ENCODE data around the gene RAB32. TPM values are rescaled to one million over a fixed set of nuclear protein-coding genes. Genes with fewer than 3 reads are reported as not detected.
A peak's percentile ranks its signal among the peaks of the same experiment; 100 is the strongest.

The RAB32 gene
- polyA plus RNA-seq, 1 of the 3 experiments (the other 2 are of a cell fraction): 36.9 TPM

GRCh38 chr6:146515212-146515611 lies 28.4 kb upstream of the RAB32 start:
- Histone ChIP-seq H3K9me2 (no peaks in the 10 kb centered on the region), H3K9me3 (no peaks in the 10 kb centered on the region), H3K36me3 (replicated peaks in 1 of 2; ENCODE audit: control insufficient read depth in 1 of 2, insufficient read depth in 2 of 2, low read length in 1 of 2) (no peaks in the 10 kb centered on the region), H3K79me2 (ENCODE audit: insufficient read depth) (no peaks in the 10 kb centered on the region), H4K20me1 (ENCODE audit: insufficient read depth) (no peaks in the 10 kb centered on the region), H3F3A (replicated peaks; ENCODE audit: insufficient read depth) (no peaks in the 10 kb centered on the region), H3K27ac (ENCODE audit: low read depth in 2 of 2, low read length in 1 of 2) (no peak overlapping the region), H3K4me3 (ENCODE audit: low read depth in 2 of 2, low read length in 1 of 2) (no peak overlapping the region), H3K9ac (no peak overlapping the region), H2AFZ (ENCODE audit: low read depth) (no peak overlapping the region), H3K4me1 (ENCODE audit: control insufficient read depth in 1 of 2, insufficient read depth in 2 of 2, low read depth in 1 of 2, low read length in 1 of 2) (no peaks in the 10 kb centered on the region), H3K4me2 (no peak overlapping the region), H3K27me3 (ENCODE audit: insufficient read depth) (no peaks in the 10 kb centered on the region)
- TF ChIP-seq NFIC (IDR thresholded peaks at IDR 0.05; ENCODE audit: borderline replicate concordance): no peak
- no peak for TF ChIP-seq SMC3 (IDR thresholded peaks at IDR 0.05; ENCODE audit: low read depth, low read length)
- no peak for TF ChIP-seq USF1 (IDR thresholded peaks at IDR 0.05; ENCODE audit: borderline replicate concordance, low read depth)
- WGBS (ENCODE audit: low lambda C conversion rate): 0% methylated on average over 1 of the region's 7 CpGs
- ChIA-PET CTCF (no interaction called here), POLR2A (no interaction called here)
- no peak for DNase-seq

GRCh38 chr6:146526192-146526591 lies 17.4 kb upstream of the RAB32 start:
- Histone ChIP-seq H3K4me2 (no peak overlapping the region), H3K27ac (ENCODE audit: low read depth in 2 of 2, low read length in 1 of 2) (no peak overlapping the region), H3F3A (replicated peaks; ENCODE audit: insufficient read depth) (no peaks in the 10 kb centered on the region), H3K4me1 (ENCODE audit: control insufficient read depth in 1 of 2, insufficient read depth in 2 of 2, low read depth in 1 of 2, low read length in 1 of 2) (no peaks in the 10 kb centered on the region), H3K9me2 (no peaks in the 10 kb centered on the region), H3K79me2 (ENCODE audit: insufficient read depth) (no peaks in the 10 kb centered on the region), H4K20me1 (ENCODE audit: insufficient read depth) (no peaks in the 10 kb centered on the region), H3K27me3 (ENCODE audit: insufficient read depth) (no peaks in the 10 kb centered on the region), H3K4me3 (ENCODE audit: low read depth in 2 of 2, low read length in 1 of 2) (no peak overlapping the region), H3K9me3 (no peaks in the 10 kb centered on the region), H3K9ac (no peak overlapping the region), H3K36me3 (replicated peaks in 1 of 2; ENCODE audit: control insufficient read depth in 1 of 2, insufficient read depth in 2 of 2, low read length in 1 of 2) (no peaks in the 10 kb centered on the region), H2AFZ (ENCODE audit: low read depth) (no peak overlapping the region)
- ChIA-PET CTCF (interaction anchor here (0.7 to 1.4 kb wide), 2 partner anchors 11 to 38 kb away, joined by 3 read pairs; no protein-coding TSS in a partner anchor), POLR2A (no interaction called here)
- TF ChIP-seq RAD21 (IDR thresholded peaks at IDR 0.05; ENCODE audit: low read length) (peak; percentile 59), USF2 (IDR thresholded peaks at IDR 0.05; ENCODE audit: borderline replicate concordance, low read depth, low read length) (no peak), RXRA (IDR thresholded peaks at IDR 0.05; ENCODE audit: borderline replicate concordance, low read depth) (no peak), PBX3 (IDR thresholded peaks at IDR 0.05) (no peak), NFIC (IDR thresholded peaks at IDR 0.05; ENCODE audit: borderline replicate concordance) (no peak), RFX5 (IDR thresholded peaks at IDR 0.05; ENCODE audit: low read length) (no peak), SIN3A (IDR thresholded peaks at IDR 0.05; ENCODE audit: borderline replicate concordance, low read depth, low read length) (no peak), REST (IDR thresholded peaks at IDR 0.05; ENCODE audit: low read depth, low read length) (no peak), CTCF (IDR thresholded peaks at IDR 0.05) (peak; percentile 44), TCF12 (IDR thresholded peaks at IDR 0.05) (no peak), FOXJ3 (CRISPR knock-in tag; IDR thresholded peaks at IDR 0.05) (no peak), SMC3 (IDR thresholded peaks at IDR 0.05; ENCODE audit: low read depth, low read length) (peak; percentile 24; the same call in 1 of the 2 replicates), GATA2 (CRISPR knock-in tag; IDR thresholded peaks at IDR 0.05) (no peak), CHD2 (IDR thresholded peaks at IDR 0.05; ENCODE audit: low read length, partially characterized antibody) (no peak), MEF2A (IDR thresholded peaks at IDR 0.05; ENCODE audit: borderline replicate concordance, low read depth) (no peak), RCOR1 (IDR thresholded peaks at IDR 0.05; ENCODE audit: low read length) (no peak), IRF3 (IDR thresholded peaks at IDR 0.05; ENCODE audit: low read depth, low read length) (no peak), EZH2phosphoT487 (IDR thresholded peaks at IDR 0.05; ENCODE audit: borderline replicate concordance, low read depth) (no peak)
- no peak for DNase-seq
